ENCODE results near the gene CFAP210.

The CFAP210 gene

DNA sequence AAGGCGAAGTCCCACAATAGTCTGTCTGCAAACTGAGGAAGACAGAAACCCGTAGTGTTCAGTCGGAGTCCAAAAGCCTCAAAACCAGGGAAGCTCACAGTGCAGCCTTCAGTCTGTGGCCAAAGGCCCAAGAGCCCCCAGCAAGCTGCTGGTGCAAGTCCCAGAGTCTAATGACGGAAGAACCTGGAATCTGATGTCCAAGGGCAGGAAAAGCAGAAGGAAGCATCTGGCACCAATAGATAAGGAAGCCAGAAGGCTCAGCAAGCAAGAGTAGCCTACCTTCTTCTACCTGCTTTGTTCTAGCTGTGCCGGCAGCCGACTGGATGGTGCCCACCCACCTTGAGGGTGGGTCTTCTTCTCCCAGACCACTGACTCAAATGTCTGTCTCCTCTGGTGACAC is 21.8 kb downstream of the CFAP210 start:
- Histone ChIP-seq H3K27ac (ENCODE audit: low read length, poor library complexity, severe bottlenecking) (no peak overlapping the region), H3K23ac (ENCODE audit: low read length in 2 of 2) (no peak overlapping the region), H2BK15ac (ENCODE audit: low read depth, poor library complexity, severe bottlenecking) (no peak overlapping the region), H3K4me3 (ENCODE audit: insufficient read depth in 1 of 2, low read depth in 1 of 2, low read length in 2 of 2) (no peak overlapping the region), H2AK5ac (ENCODE audit: low read length, severe bottlenecking) (no peak overlapping the region), H3K18ac (ENCODE audit: low read depth in 1 of 2, low read length in 2 of 2) (no peak overlapping the region), H4K8ac (ENCODE audit: low read length) (no peak overlapping the region), H3K14ac (ENCODE audit: low read length in 2 of 2) (no peak overlapping the region), H4K91ac (ENCODE audit: low read length) (no peak overlapping the region), H3K9ac (ENCODE audit: low read length) (no peak overlapping the region), H3K36me3 (ENCODE audit: control insufficient read depth in 1 of 2, insufficient read depth in 2 of 2, low read depth in 1 of 2, low read length in 2 of 2) (no peaks in the 10 kb centered on the region), H3K4me2 (ENCODE audit: low read length, poor library complexity, severe bottlenecking) (no peak overlapping the region), H3K4me1 (ENCODE audit: control insufficient read depth, insufficient read depth, low read depth, low read length) (no peaks in the 10 kb centered on the region), H2BK120ac (ENCODE audit: low read depth, low read length) (no peak overlapping the region), H3K27me3 (ENCODE audit: control insufficient read depth in 1 of 2, insufficient read depth in 1 of 2, low read length in 2 of 2) (no peaks in the 10 kb centered on the region), H2BK5ac (ENCODE audit: low read depth, low read length, poor library complexity, severe bottlenecking) (no peak overlapping the region), H3K4ac (ENCODE audit: low read depth in 1 of 2, low read length in 2 of 2) (no peak overlapping the region), H3K79me1 (replicated peaks; ENCODE audit: low read length, poor library complexity, severe bottlenecking) (no peaks in the 10 kb centered on the region), H3K9me3 (ENCODE audit: control insufficient read depth, low read length) (no peaks in the 10 kb centered on the region), H2AFZ (ENCODE audit: low read depth, low read length) (no peak overlapping the region), H2BK12ac (ENCODE audit: low read length in 2 of 2) (no peak overlapping the region)
- WGBS: 95% methylated on average over 6 of the region's 6 CpGs
- no peak for DNase-seq

DNA sequence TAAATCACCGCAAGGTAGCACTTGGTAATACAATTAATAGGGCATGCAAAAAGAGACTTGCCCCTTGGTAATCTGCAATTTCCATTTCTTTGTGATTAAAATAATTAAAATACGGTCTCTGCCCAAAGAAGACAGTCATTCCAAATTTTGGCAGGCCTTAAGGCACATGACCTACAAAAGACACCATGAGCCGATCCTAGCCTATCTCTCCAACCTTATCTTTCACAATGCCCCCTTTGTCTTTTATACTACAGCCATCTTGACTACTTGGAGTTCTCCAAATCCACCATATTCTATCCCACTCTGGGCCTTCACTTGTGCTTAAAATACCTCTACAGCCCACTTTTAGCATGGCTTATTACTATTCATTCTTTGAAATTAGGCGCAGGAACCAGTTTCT is 23.3 kb downstream of the CFAP210 start:
- no peak overlapping the region for H2BK5ac ChIP-seq (ENCODE audit: low read depth, low read length, poor library complexity, severe bottlenecking)
- no peak overlapping the region for H3K23ac ChIP-seq (ENCODE audit: low read length in 2 of 2)
- H2AK5ac ChIP-seq (ENCODE audit: low read length, severe bottlenecking): no peak overlapping the region
- no peak overlapping the region for H2BK120ac ChIP-seq (ENCODE audit: low read depth, low read length)
- no peak overlapping the region for H3K18ac ChIP-seq (ENCODE audit: low read depth in 1 of 2, low read length in 2 of 2)
- no peaks in the 10 kb centered on the region for H3K27me3 ChIP-seq (ENCODE audit: control insufficient read depth in 1 of 2, insufficient read depth in 1 of 2, low read length in 2 of 2)
- H4K91ac ChIP-seq (ENCODE audit: low read length): no peak overlapping the region
- no peak overlapping the region for H3K4ac ChIP-seq (ENCODE audit: low read depth in 1 of 2, low read length in 2 of 2)
- WGBS: 97% methylated on average over 4 of the region's 4 CpGs
- no peak overlapping the region for H3K4me3 ChIP-seq (ENCODE audit: insufficient read depth in 1 of 2, low read depth in 1 of 2, low read length in 2 of 2)
- H2BK15ac ChIP-seq (ENCODE audit: low read depth, poor library complexity, severe bottlenecking): no peak overlapping the region
- no peaks in the 10 kb centered on the region for H3K36me3 ChIP-seq (ENCODE audit: control insufficient read depth in 1 of 2, insufficient read depth in 2 of 2, low read depth in 1 of 2, low read length in 2 of 2)
- H2BK12ac ChIP-seq (ENCODE audit: low read length in 2 of 2): no peak overlapping the region
- no peak overlapping the region for H2AFZ ChIP-seq (ENCODE audit: low read depth, low read length)
- no peak for DNase-seq
- no peak overlapping the region for H3K14ac ChIP-seq (ENCODE audit: low read length in 2 of 2)
- H3K9me3 ChIP-seq (ENCODE audit: control insufficient read depth, low read length): no peaks in the 10 kb centered on the region
- no peaks in the 10 kb centered on the region for H3K4me1 ChIP-seq (ENCODE audit: control insufficient read depth, insufficient read depth, low read depth, low read length)
- H3K27ac ChIP-seq (ENCODE audit: low read length, poor library complexity, severe bottlenecking): no peak overlapping the region
- H3K9ac ChIP-seq (ENCODE audit: low read length): no peak overlapping the region
- no peak overlapping the region for H4K8ac ChIP-seq (ENCODE audit: low read length)
- no peaks in the 10 kb centered on the region for H3K79me1 ChIP-seq (replicated peaks; ENCODE audit: low read length, poor library complexity, severe bottlenecking)
- no peak overlapping the region for H3K4me2 ChIP-seq (ENCODE audit: low read length, poor library complexity, severe bottlenecking)

DNA sequence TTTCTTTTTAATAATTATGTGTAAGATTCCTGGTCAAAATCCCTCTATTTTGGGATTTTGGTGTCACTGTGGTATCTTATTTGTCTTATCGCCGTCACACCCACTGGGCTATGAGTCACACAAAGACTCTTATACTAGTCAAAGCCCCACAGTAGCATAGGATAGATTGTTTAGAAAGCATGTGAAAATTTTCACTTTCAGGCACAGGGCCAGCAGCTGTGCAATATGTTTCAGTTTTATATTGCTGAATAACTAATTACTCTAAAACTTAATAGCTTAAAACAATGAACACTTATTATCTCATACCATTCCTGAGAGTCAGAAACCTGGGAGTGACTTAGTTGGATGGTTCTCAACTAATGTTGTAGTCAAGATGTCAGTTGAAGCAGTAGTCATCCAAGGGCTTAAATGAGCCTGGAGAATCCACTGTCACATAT is 24.0 kb downstream of the CFAP210 start:
- no CpG with 5 or more reads among the region's 2 CpGs for WGBS
- Histone ChIP-seq H2BK12ac (ENCODE audit: low read length in 2 of 2) (no peak overlapping the region), H2BK15ac (ENCODE audit: low read depth, poor library complexity, severe bottlenecking) (no peak overlapping the region), H3K18ac (ENCODE audit: low read depth in 1 of 2, low read length in 2 of 2) (no peak overlapping the region), H3K79me1 (replicated peaks; ENCODE audit: low read length, poor library complexity, severe bottlenecking) (no peaks in the 10 kb centered on the region), H4K8ac (ENCODE audit: low read length) (no peak overlapping the region), H3K14ac (ENCODE audit: low read length in 2 of 2) (no peak overlapping the region), H4K91ac (ENCODE audit: low read length) (no peak overlapping the region), H3K4me3 (ENCODE audit: insufficient read depth in 1 of 2, low read depth in 1 of 2, low read length in 2 of 2) (no peak overlapping the region), H3K9ac (ENCODE audit: low read length) (no peak overlapping the region), H2AFZ (ENCODE audit: low read depth, low read length) (no peak overlapping the region), H3K27ac (ENCODE audit: low read length, poor library complexity, severe bottlenecking) (no peak overlapping the region), H3K23ac (ENCODE audit: low read length in 2 of 2) (no peak overlapping the region), H3K36me3 (ENCODE audit: control insufficient read depth in 1 of 2, insufficient read depth in 2 of 2, low read depth in 1 of 2, low read length in 2 of 2) (no peaks in the 10 kb centered on the region), H2AK5ac (ENCODE audit: low read length, severe bottlenecking) (no peak overlapping the region), H3K9me3 (ENCODE audit: control insufficient read depth, low read length) (no peaks in the 10 kb centered on the region), H3K4ac (ENCODE audit: low read depth in 1 of 2, low read length in 2 of 2) (no peak overlapping the region), H2BK120ac (ENCODE audit: low read depth, low read length) (no peak overlapping the region), H3K27me3 (ENCODE audit: control insufficient read depth in 1 of 2, insufficient read depth in 1 of 2, low read length in 2 of 2) (peaks cover 0 to 5% of the 10 kb centered on the region in 2 experiments), H2BK5ac (ENCODE audit: low read depth, low read length, poor library complexity, severe bottlenecking) (no peak overlapping the region), H3K4me2 (ENCODE audit: low read length, poor library complexity, severe bottlenecking) (no peak overlapping the region), H3K4me1 (ENCODE audit: control insufficient read depth, insufficient read depth, low read depth, low read length) (no peaks in the 10 kb centered on the region)
- DNase-seq: peak; percentile 32

DNA sequence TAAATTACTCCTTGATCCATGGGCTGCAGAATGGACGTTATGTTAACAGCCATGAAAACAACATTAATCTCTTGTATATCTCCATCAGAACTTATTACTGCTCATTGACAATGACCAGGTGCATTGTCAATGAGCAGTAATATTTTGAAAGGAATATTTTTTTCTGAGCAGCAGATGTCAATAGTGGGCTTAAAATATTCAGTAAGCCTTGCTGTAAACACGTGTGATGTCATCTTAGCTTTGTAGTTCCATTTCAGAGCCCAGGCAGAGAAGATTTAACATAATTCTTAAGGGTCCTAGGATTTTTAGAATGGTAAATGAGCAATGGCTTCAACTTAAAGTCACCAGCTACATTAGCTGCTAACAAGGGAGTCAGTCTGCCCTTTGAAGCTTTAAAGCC is 26.6 kb downstream of the CFAP210 start:
- peaks cover 0 to 5% of the 10 kb centered on the region in 2 experiments for H3K27me3 ChIP-seq (ENCODE audit: control insufficient read depth in 1 of 2, insufficient read depth in 1 of 2, low read length in 2 of 2)
- no peak overlapping the region for H3K4me2 ChIP-seq (ENCODE audit: low read length, poor library complexity, severe bottlenecking)
- no peaks in the 10 kb centered on the region for H3K36me3 ChIP-seq (ENCODE audit: control insufficient read depth in 1 of 2, insufficient read depth in 2 of 2, low read depth in 1 of 2, low read length in 2 of 2)
- H2BK15ac ChIP-seq (ENCODE audit: low read depth, poor library complexity, severe bottlenecking): no peak overlapping the region
- H3K4ac ChIP-seq (ENCODE audit: low read depth in 1 of 2, low read length in 2 of 2): no peak overlapping the region
- no peak overlapping the region for H3K4me3 ChIP-seq (ENCODE audit: insufficient read depth in 1 of 2, low read depth in 1 of 2, low read length in 2 of 2)
- no peak overlapping the region for H3K9ac ChIP-seq (ENCODE audit: low read length)
- no peak overlapping the region for H3K14ac ChIP-seq (ENCODE audit: low read length in 2 of 2)
- H3K18ac ChIP-seq (ENCODE audit: low read depth in 1 of 2, low read length in 2 of 2): no peak overlapping the region
- H3K9me3 ChIP-seq (ENCODE audit: control insufficient read depth, low read length): no peaks in the 10 kb centered on the region
- no peak overlapping the region for H2BK12ac ChIP-seq (ENCODE audit: low read length in 2 of 2)
- H4K8ac ChIP-seq (ENCODE audit: low read length): no peak overlapping the region
- H2BK5ac ChIP-seq (ENCODE audit: low read depth, low read length, poor library complexity, severe bottlenecking): no peak overlapping the region
- H3K23ac ChIP-seq (ENCODE audit: low read length in 2 of 2): no peak overlapping the region
- H3K4me1 ChIP-seq (ENCODE audit: control insufficient read depth, insufficient read depth, low read depth, low read length): no peaks in the 10 kb centered on the region
- 33% methylated on average over 2 of the region's 2 CpGs for WGBS
- H2BK120ac ChIP-seq (ENCODE audit: low read depth, low read length): no peak overlapping the region
- H3K79me1 ChIP-seq (replicated peaks; ENCODE audit: low read length, poor library complexity, severe bottlenecking): no peaks in the 10 kb centered on the region
- no peak overlapping the region for H3K27ac ChIP-seq (ENCODE audit: low read length, poor library complexity, severe bottlenecking)
- no peak overlapping the region for H4K91ac ChIP-seq (ENCODE audit: low read length)
- H2AK5ac ChIP-seq (ENCODE audit: low read length, severe bottlenecking): no peak overlapping the region
- DNase-seq: no peak
- H2AFZ ChIP-seq (ENCODE audit: low read depth, low read length): no peak overlapping the region
